ENCODE data around the gene IL23R. TPM values are rescaled to one million over a fixed set of nuclear protein-coding genes. Genes with fewer than 3 reads are reported as not detected.

Gene IL23R
- total RNA-seq, 2 experiments from 2014 or later = 0.23 TPM; not detected in 1

DNA sequence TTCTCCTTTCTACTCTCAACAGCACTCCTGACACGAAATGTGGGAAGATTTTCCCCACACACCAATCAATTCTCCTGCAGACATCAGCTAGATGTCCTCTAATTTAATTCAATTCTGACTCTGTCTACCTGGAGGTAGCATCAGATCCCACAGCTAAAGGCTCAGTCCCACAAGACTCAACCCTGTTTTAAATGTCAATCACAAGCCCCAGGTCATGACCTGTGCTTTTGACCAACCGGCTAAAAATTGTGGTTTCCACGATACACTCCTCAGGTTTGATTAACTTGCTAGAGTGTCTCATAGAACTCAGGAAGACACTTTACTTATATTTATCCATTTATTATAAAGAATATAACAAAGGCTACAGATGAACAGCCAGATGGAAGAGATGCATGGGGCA is 27.4 kb downstream of the IL23R start:
- no peak overlapping the region for H3K27ac ChIP-seq (ENCODE audit: low read depth, low read length, poor library complexity, severe bottlenecking)
- no peaks in the 10 kb centered on the region for H3K9me2 ChIP-seq (ENCODE audit: insufficient read depth, low read length)
- no peaks in the 10 kb centered on the region for H4K20me1 ChIP-seq (ENCODE audit: insufficient read depth, low read length)
- no peaks in the 10 kb centered on the region for H3K9me3 ChIP-seq (ENCODE audit: low read length)
- POLR2A ChIA-PET = no interaction called here
- CTCF ChIA-PET (ENCODE audit: unreplicated experiment) = no interaction called here
- no peak overlapping the region for H3K4me2 ChIP-seq (ENCODE audit: low read length)
- H3K36me3 ChIP-seq (ENCODE audit: insufficient read depth, low read length) = no peaks in the 10 kb centered on the region
- no peak for DNase-seq (ENCODE audit: low spot score)
- no peak overlapping the region for H2AFZ ChIP-seq (ENCODE audit: low read length)
- intact Hi-C loops (cut with micrococcal nuclease; ENCODE audit: unreplicated experiment) = no loop called here
- no peak overlapping the region for H3K4me3 ChIP-seq (ENCODE audit: low read depth, low read length, poor library complexity, severe bottlenecking)
- TF ChIP-seq EZH2phosphoT487 (IDR thresholded peaks at IDR 0.05; ENCODE audit: borderline replicate concordance, low read depth, low read length) = no peak
- TF ChIP-seq CTCF (conservative IDR thresholded peaks at IDR 0.05; ENCODE audit: low read length) = no peak
- no TSS peak for BruUV-seq (replicated peaks)
- no peaks in the 10 kb centered on the region for H3K79me2 ChIP-seq (ENCODE audit: insufficient read depth, low read depth, low read length)
- H3K4me1 ChIP-seq (ENCODE audit: insufficient read depth, low read length, poor library complexity, severe bottlenecking) = no peaks in the 10 kb centered on the region

GRCh38 chr1:67194209-67194863 is 28.1 kb downstream of the IL23R start:
- ChIA-PET POLR2A (no interaction called here), CTCF (ENCODE audit: unreplicated experiment) (no interaction called here)
- no peak overlapping the region for H3K27ac ChIP-seq (ENCODE audit: low read depth, low read length, poor library complexity, severe bottlenecking)
- no peak for DNase-seq (ENCODE audit: low spot score)
- BruUV-seq (replicated peaks) = no TSS peak
- no peaks in the 10 kb centered on the region for H3K4me1 ChIP-seq (ENCODE audit: insufficient read depth, low read length, poor library complexity, severe bottlenecking)
- no peaks in the 10 kb centered on the region for H3K79me2 ChIP-seq (ENCODE audit: insufficient read depth, low read depth, low read length)
- H3K9me2 ChIP-seq (ENCODE audit: insufficient read depth, low read length) = no peaks in the 10 kb centered on the region
- no peaks in the 10 kb centered on the region for H3K36me3 ChIP-seq (ENCODE audit: insufficient read depth, low read length)
- intact Hi-C loops (cut with micrococcal nuclease; ENCODE audit: unreplicated experiment) = no loop called here
- TF ChIP-seq EZH2phosphoT487 (IDR thresholded peaks at IDR 0.05; ENCODE audit: borderline replicate concordance, low read depth, low read length) (no peak), CTCF (conservative IDR thresholded peaks at IDR 0.05; ENCODE audit: low read length) (no peak)
- no peak overlapping the region for H3K4me3 ChIP-seq (ENCODE audit: low read depth, low read length, poor library complexity, severe bottlenecking)
- H2AFZ ChIP-seq (ENCODE audit: low read length) = no peak overlapping the region
- H4K20me1 ChIP-seq (ENCODE audit: insufficient read depth, low read length) = no peaks in the 10 kb centered on the region
- H3K9me3 ChIP-seq (ENCODE audit: low read length) = no peaks in the 10 kb centered on the region
- H3K4me2 ChIP-seq (ENCODE audit: low read length) = no peak overlapping the region

DNA sequence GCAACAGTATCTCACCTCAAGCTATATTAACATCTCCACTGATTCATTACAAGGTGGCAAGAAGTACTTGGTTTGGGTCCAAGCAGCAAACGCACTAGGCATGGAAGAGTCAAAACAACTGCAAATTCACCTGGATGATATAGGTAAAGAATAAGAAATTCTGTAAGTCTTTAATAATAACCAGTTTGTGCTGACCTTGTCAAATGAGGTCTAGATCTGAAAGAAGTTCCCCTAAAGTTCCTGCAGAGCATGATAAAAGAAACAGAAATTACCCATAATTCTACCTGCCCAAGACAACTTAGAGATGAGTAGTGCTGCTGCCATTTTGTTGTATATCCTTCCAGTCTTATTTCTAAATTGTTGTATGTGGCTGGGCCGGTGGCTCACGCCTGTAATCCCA is 34.5 kb downstream of the IL23R start:
- H4K20me1 ChIP-seq (ENCODE audit: insufficient read depth, low read length) = no peaks in the 10 kb centered on the region
- POLR2A ChIA-PET = interaction anchor here (0.7 kb wide), 1 partner anchor 1607 kb away, joined by 4 read pairs; no protein-coding TSS in a partner anchor
- no peak overlapping the region for H2AFZ ChIP-seq (ENCODE audit: low read length)
- no peaks in the 10 kb centered on the region for H3K79me2 ChIP-seq (ENCODE audit: insufficient read depth, low read depth, low read length)
- H3K4me2 ChIP-seq (ENCODE audit: low read length) = no peak overlapping the region
- CTCF ChIA-PET (ENCODE audit: unreplicated experiment) = no interaction called here
- intact Hi-C loops (cut with micrococcal nuclease; ENCODE audit: unreplicated experiment) = no loop called here
- H3K9me2 ChIP-seq (ENCODE audit: insufficient read depth, low read length) = no peaks in the 10 kb centered on the region
- TF ChIP-seq EZH2phosphoT487 (IDR thresholded peaks at IDR 0.05; ENCODE audit: borderline replicate concordance, low read depth, low read length) (no peak), CTCF (conservative IDR thresholded peaks at IDR 0.05; ENCODE audit: low read length) (no peak)
- no peaks in the 10 kb centered on the region for H3K36me3 ChIP-seq (ENCODE audit: insufficient read depth, low read length)
- no peak for DNase-seq (ENCODE audit: low spot score)
- no TSS peak for BruUV-seq (replicated peaks)
- H3K27ac ChIP-seq (ENCODE audit: low read depth, low read length, poor library complexity, severe bottlenecking) = no peak overlapping the region
- no peaks in the 10 kb centered on the region for H3K9me3 ChIP-seq (ENCODE audit: low read length)
- H3K4me1 ChIP-seq (ENCODE audit: insufficient read depth, low read length, poor library complexity, severe bottlenecking) = no peaks in the 10 kb centered on the region
- H3K4me3 ChIP-seq (ENCODE audit: low read depth, low read length, poor library complexity, severe bottlenecking) = no peak overlapping the region

Data from OCI-LY7 (cell line).